Neural cell (in vitro differentiated cells): Measurements from ENCODE around the gene CRYGA. TPM values are rescaled to one million over a fixed set of nuclear protein-coding genes. Genes with fewer than 3 reads are reported as not detected.

Experiments
- H2AFZ ChIP-seq: fragments of 200-600, 300-800 bp; sonication (generic), shearing (Covaris generic); 2 replicates; pipeline ENCODE4 v1.6.0; 2014; ENCODE audit warnings: low read depth, mild to moderate bottlenecking, antibody characterized with exemption, low read length, moderate library complexity
- H3F3A ChIP-seq: fragments of 200-600 bp; shearing (Covaris generic); 2 replicates; pipeline ENCODE4 v1.6.1; 2016; ENCODE audit warnings: mild to moderate bottlenecking, moderate library complexity, mixed read lengths, antibody characterized with exemption, low read length; ENCODE audit not compliant: insufficient read depth, poor library complexity, severe bottlenecking
- H3K27ac ChIP-seq: fragments of 200-600, 300-800 bp; sonication (generic), shearing (Covaris generic); 2 replicates; pipeline ENCODE4 v1.5.1; 2014; ENCODE audit warnings: mild to moderate bottlenecking, low read length, moderate library complexity
- H3K27me3 ChIP-seq: fragments of 300-800, 200-600 bp; sonication (generic), shearing (Covaris generic); 2 replicates; pipeline ENCODE4 v1.6.0; 2014; ENCODE audit warnings: mild to moderate bottlenecking, low read depth, low read length, moderate library complexity; ENCODE audit not compliant: insufficient read depth
- H3K36me3 ChIP-seq: fragments of 300-800, 200-600 bp; sonication (generic), shearing (Covaris generic); 2 replicates; pipeline ENCODE4 v1.5.1; 2014; ENCODE audit warnings: mild to moderate bottlenecking, antibody characterized with exemption, low read length, moderate library complexity; ENCODE audit not compliant: insufficient read depth
- H3K4me2 ChIP-seq: fragments of 300-800, 200-600 bp; sonication (generic), shearing (Covaris generic); 2 replicates; pipeline ENCODE4 v1.6.0; 2014; ENCODE audit warnings: mild to moderate bottlenecking, low read length
- H3K4me3 ChIP-seq: fragments of 300-800, 200-600 bp; sonication (generic), shearing (Covaris generic); 2 replicates; pipeline ENCODE4 v1.5.1; 2014; ENCODE audit warnings: mild to moderate bottlenecking, low read length, moderate library complexity
- H3K79me2 ChIP-seq: fragments of 200-600 bp; shearing (Covaris generic); replicated peaks from 2 replicates; pipeline ENCODE4 v1.6.0; 2014; ENCODE audit warnings: mild to moderate bottlenecking, low read length, moderate library complexity; ENCODE audit not compliant: insufficient read depth
- H3K9ac ChIP-seq: fragments of 300-800, 200-600 bp; sonication (generic), shearing (Covaris generic); 2 replicates; pipeline ENCODE4 v1.6.1; 2016; ENCODE audit warnings: mild to moderate bottlenecking, low read length, mixed read lengths
- H3K9me2 ChIP-seq: fragments of 200-600 bp; shearing (Covaris generic); 2 replicates; pipeline ENCODE4 v1.6.1; 2016; ENCODE audit warnings: mild to moderate bottlenecking, low read length, mixed read lengths; ENCODE audit not compliant: insufficient read depth
- H3K9me3 ChIP-seq: fragments of 200-600, 300-800 bp; sonication (generic), shearing (Covaris generic); 2 replicates; pipeline ENCODE4 v1.6.1; 2016; ENCODE audit warnings: mild to moderate bottlenecking, mixed run types, low read length, moderate library complexity, mixed read lengths
- H4K20me1 ChIP-seq: fragments of 200-600 bp; shearing (Covaris generic); 2 replicates; pipeline ENCODE4 v1.6.1; 2016; ENCODE audit warnings: mild to moderate bottlenecking, mixed run types; ENCODE audit not compliant: insufficient read depth
- EP300 ChIP-seq: fragments of 450-650 bp; conservative IDR thresholded peaks from 2 replicates; pipeline ENCODE4 v1.6.1; 2014; ENCODE audit warnings: antibody characterized with exemption, mild to moderate bottlenecking, moderate library complexity; ENCODE audit not compliant: poor library complexity, severe bottlenecking
- EZH2 ChIP-seq: fragments of 200-600, 300-800 bp; shearing (Covaris generic), sonication (generic); IDR thresholded peaks from 2 replicates; pipeline ENCODE4 v1.6.1; 2014; ENCODE audit warnings: antibody characterized with exemption, low read length, borderline replicate concordance, mild to moderate bottlenecking; ENCODE audit not compliant: insufficient read depth, poor library complexity, severe bottlenecking
- MXI1 ChIP-seq: fragments of 450-650 bp; conservative IDR thresholded peaks from 2 replicates; pipeline ENCODE4 v1.6.1; 2014; ENCODE audit warnings: antibody characterized with exemption, mild to moderate bottlenecking; ENCODE audit not compliant: poor library complexity, severe bottlenecking
- POLR2AphosphoS5 ChIP-seq: IDR thresholded peaks from 2 replicates; pipeline ENCODE4 v1.6.1; 2012
- RAD21 ChIP-seq: fragments of 450-650 bp; conservative IDR thresholded peaks from 2 replicates; pipeline ENCODE4 v1.6.1; 2014; ENCODE audit warnings: antibody characterized with exemption, mild to moderate bottlenecking, moderate library complexity
- SMC3 ChIP-seq: fragments of 450-650 bp; conservative IDR thresholded peaks from 2 replicates; pipeline ENCODE4 v1.6.1; 2014; ENCODE audit warnings: antibody characterized with exemption, mild to moderate bottlenecking, moderate library complexity; ENCODE audit not compliant: poor library complexity
- TAF1 ChIP-seq: IDR thresholded peaks from 2 replicates; pipeline ENCODE4 v1.6.1; 2012; ENCODE audit warnings: low read depth
- polyA plus RNA-seq: library from polyadenylated mRNA; depleted of rRNA; stranded (reverse); fragments of >200 nt; gene quantifications from 2 replicates; pipeline ENCODE4 v1.2.3, GENCODE V29; 2014
- TF ChIP-seq, protein P1 (sequence below): IDR thresholded peaks from 2 replicates; pipeline ENCODE4 v1.6.1; 2012; ENCODE audit warnings: borderline replicate concordance
- TF ChIP-seq, protein P2 (sequence below): fragments of 450-650 bp; IDR thresholded peaks from 2 replicates; pipeline ENCODE4 v1.5.1; 2014; ENCODE audit warnings: antibody characterized with exemption, mild to moderate bottlenecking, moderate library complexity; ENCODE audit not compliant: poor library complexity, severe bottlenecking

CRYGA gene
- polyA plus RNA-seq, 1 donor from 2014 or later: not detected

DNA sequence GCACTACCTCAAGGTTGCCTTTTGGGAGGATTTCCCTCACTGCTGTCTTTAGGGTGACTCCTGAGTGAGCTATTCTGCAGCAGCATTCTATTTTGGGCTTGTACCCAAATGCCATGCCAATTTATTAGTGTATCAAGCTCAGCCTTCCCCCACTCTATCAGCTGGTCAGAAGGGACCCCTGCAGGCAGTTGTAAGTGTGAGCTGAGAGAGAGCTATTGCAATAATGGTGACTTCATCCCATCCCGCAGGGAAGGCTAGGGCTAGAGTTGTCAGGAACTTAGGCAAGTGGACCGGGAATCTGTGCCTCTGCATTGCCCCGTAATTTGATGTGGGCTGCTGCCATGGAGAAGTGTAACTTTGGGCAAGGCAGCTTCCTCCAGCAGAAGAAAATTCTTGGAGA, 15.6 kb downstream of the CRYGA start:
- no peaks in the 10 kb centered on the region for H3K9me2 ChIP-seq
- no peak overlapping the region for H2AFZ ChIP-seq
- H4K20me1 ChIP-seq: no peaks in the 10 kb centered on the region
- H3K27ac ChIP-seq: no peak overlapping the region
- H3K4me3 ChIP-seq: no peak overlapping the region
- no peaks in the 10 kb centered on the region for H3K9me3 ChIP-seq
- H3K27me3 ChIP-seq: no peaks in the 10 kb centered on the region
- no peaks in the 10 kb centered on the region for H3K79me2 ChIP-seq
- H3F3A ChIP-seq: no peaks in the 10 kb centered on the region
- H3K36me3 ChIP-seq: no peaks in the 10 kb centered on the region
- TF ChIP-seq, protein P1, sequence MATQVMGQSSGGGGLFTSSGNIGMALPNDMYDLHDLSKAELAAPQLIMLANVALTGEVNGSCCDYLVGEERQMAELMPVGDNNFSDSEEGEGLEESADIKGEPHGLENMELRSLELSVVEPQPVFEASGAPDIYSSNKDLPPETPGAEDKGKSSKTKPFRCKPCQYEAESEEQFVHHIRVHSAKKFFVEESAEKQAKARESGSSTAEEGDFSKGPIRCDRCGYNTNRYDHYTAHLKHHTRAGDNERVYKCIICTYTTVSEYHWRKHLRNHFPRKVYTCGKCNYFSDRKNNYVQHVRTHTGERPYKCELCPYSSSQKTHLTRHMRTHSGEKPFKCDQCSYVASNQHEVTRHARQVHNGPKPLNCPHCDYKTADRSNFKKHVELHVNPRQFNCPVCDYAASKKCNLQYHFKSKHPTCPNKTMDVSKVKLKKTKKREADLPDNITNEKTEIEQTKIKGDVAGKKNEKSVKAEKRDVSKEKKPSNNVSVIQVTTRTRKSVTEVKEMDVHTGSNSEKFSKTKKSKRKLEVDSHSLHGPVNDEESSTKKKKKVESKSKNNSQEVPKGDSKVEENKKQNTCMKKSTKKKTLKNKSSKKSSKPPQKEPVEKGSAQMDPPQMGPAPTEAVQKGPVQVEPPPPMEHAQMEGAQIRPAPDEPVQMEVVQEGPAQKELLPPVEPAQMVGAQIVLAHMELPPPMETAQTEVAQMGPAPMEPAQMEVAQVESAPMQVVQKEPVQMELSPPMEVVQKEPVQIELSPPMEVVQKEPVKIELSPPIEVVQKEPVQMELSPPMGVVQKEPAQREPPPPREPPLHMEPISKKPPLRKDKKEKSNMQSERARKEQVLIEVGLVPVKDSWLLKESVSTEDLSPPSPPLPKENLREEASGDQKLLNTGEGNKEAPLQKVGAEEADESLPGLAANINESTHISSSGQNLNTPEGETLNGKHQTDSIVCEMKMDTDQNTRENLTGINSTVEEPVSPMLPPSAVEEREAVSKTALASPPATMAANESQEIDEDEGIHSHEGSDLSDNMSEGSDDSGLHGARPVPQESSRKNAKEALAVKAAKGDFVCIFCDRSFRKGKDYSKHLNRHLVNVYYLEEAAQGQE: no peak
- TF ChIP-seq EZH2 (no peak), POLR2AphosphoS5 (no peak), MXI1 (no peak), TAF1 (no peak), RAD21 (no peak), EP300 (no peak), SMC3 (no peak)
- TF ChIP-seq, protein P2, sequence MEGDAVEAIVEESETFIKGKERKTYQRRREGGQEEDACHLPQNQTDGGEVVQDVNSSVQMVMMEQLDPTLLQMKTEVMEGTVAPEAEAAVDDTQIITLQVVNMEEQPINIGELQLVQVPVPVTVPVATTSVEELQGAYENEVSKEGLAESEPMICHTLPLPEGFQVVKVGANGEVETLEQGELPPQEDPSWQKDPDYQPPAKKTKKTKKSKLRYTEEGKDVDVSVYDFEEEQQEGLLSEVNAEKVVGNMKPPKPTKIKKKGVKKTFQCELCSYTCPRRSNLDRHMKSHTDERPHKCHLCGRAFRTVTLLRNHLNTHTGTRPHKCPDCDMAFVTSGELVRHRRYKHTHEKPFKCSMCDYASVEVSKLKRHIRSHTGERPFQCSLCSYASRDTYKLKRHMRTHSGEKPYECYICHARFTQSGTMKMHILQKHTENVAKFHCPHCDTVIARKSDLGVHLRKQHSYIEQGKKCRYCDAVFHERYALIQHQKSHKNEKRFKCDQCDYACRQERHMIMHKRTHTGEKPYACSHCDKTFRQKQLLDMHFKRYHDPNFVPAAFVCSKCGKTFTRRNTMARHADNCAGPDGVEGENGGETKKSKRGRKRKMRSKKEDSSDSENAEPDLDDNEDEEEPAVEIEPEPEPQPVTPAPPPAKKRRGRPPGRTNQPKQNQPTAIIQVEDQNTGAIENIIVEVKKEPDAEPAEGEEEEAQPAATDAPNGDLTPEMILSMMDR: no peak
- H3K4me2 ChIP-seq: no peak overlapping the region
- H3K9ac ChIP-seq: no peak overlapping the region

- H3K27ac ChIP-seq: no peak overlapping the region
- H3K79me2 ChIP-seq: no peaks in the 10 kb centered on the region
- H3K9me3 ChIP-seq: no peaks in the 10 kb centered on the region
- H4K20me1 ChIP-seq: no peaks in the 10 kb centered on the region
- H3K27me3 ChIP-seq: no peaks in the 10 kb centered on the region
- no peak overlapping the region for H3K4me3 ChIP-seq
- H3F3A ChIP-seq: no peaks in the 10 kb centered on the region
- no peak overlapping the region for H3K4me2 ChIP-seq
- TF ChIP-seq RAD21: no peak
- no peak for TF ChIP-seq EP300
- TF ChIP-seq SMC3: no peak
- TF ChIP-seq TAF1: no peak
- TF ChIP-seq POLR2AphosphoS5: no peak
- no peak for TF ChIP-seq MXI1
- TF ChIP-seq, protein P1: no peak
- no peaks in the 10 kb centered on the region for H3K36me3 ChIP-seq
- H3K9me2 ChIP-seq: no peaks in the 10 kb centered on the region
- no peak overlapping the region for H3K9ac ChIP-seq
- no peak overlapping the region for H2AFZ ChIP-seq
Observed at GRCh38 chr2:208147008-208147407, 16.4 kb downstream of the CRYGA start.
